ENCODE data around the gene CCDC85C.

CCDC85C gene

GRCh38 chr14:99459481-99460100, 144.4 kb downstream of the CCDC85C start:
- no peak for DNase-seq

- DNase-seq, result no peak
These were observed 149.8 kb downstream of the CCDC85C start for GRCh38 chr14:99454246-99454645.

- no peak for DNase-seq
These were observed 151.0 kb downstream of the CCDC85C start for GRCh38 chr14:99452968-99453367.

- no peak for DNase-seq
These were observed 152.8 kb downstream of the CCDC85C start for GRCh38 chr14:99451234-99451633.

GRCh38 chr14:99450266-99450665, 153.7 kb downstream of the CCDC85C start:
- no peak for DNase-seq
